Fibroblast of peridontal ligament (primary cell): ENCODE data around the gene CCDC190.
"Not testable (repeated sequence)": the region's sequence is repeated elsewhere in the genome, so short reads cannot be mapped to it uniquely, and the experiment has no call there.

ENCODE experiments used
- DNase-seq: peaks from one replicate; pipeline ENCODE4 v3.0.0-alpha.2; 2010; ENCODE audit errors: extremely low read depth

CCDC190 gene

GRCh38 chr1:162832470-162832869 is 28.5 kb downstream of the CCDC190 start:
- DNase-seq, result no peak

- no peak for DNase-seq
Measured at GRCh38 chr1:162829268-162829667, 31.7 kb downstream of the CCDC190 start.

GRCh38 chr1:162823771-162824525 is 37.0 kb downstream of the CCDC190 start:
- DNase-seq, result no peak

- DNase-seq, result no peak
Measured at GRCh38 chr1:162823231-162823630, 37.7 kb downstream of the CCDC190 start.

- no peak for DNase-seq
Measured at GRCh38 chr1:162822391-162823200, 38.4 kb downstream of the CCDC190 start.

GRCh38 chr1:162818666-162819065 is 42.3 kb downstream of the CCDC190 start:
- not testable (repeated sequence) for DNase-seq

GRCh38 chr1:162818136-162818535 is 42.8 kb downstream of the CCDC190 start:
- not testable (repeated sequence) for DNase-seq

- not testable (repeated sequence) for DNase-seq
Measured at GRCh38 chr1:162812357-162812756, 48.6 kb downstream of the CCDC190 start.

GRCh38 chr1:162807503-162807902 is 53.5 kb downstream of the CCDC190 start:
- not testable (repeated sequence) for DNase-seq
